SK-N-SH (cell line): ENCODE results near the gene TBC1D5. TPM values are rescaled to one million over a fixed set of nuclear protein-coding genes. Genes with fewer than 3 reads are reported as not detected.

Experiments
- CTCF ChIA-PET: fragments of 300-600, 350-600 bp; formaldehyde crosslinking; extraction: SDS; loops from one replicate; lab custom pipeline; 2021; lab: Yijun Ruan, JAX
- POLR2A ChIA-PET: fragments of 350-600 bp; sonication (Branson Sonifier 250); formaldehyde crosslinking; extraction: SDS; loops from one replicate; lab custom pipeline; 2020; ENCODE audit warnings: antibody characterized with exemption, inconsistent platforms; lab: Yijun Ruan, JAX
- DNase-seq: peaks from one replicate; pipeline ENCODE4 v3.0.0; 2012
- H2AFZ ChIP-seq: fragments of 200-600 bp; sonication (generic); 2 replicates; pipeline ENCODE4 v1.8.1; 2016; ENCODE audit warnings: antibody characterized with exemption, mild to moderate bottlenecking, low read depth
- H3F3A ChIP-seq: fragments of 200-600 bp; sonication (generic); replicated peaks from 2 replicates; pipeline ENCODE3; 2016; ENCODE audit warnings: antibody characterized with exemption, mild to moderate bottlenecking; ENCODE audit not compliant: insufficient read depth
- H3K27ac ChIP-seq, 2 experiments: fragments of 200-500 bp in 1 of 2; fragments of 200-600 bp in 1 of 2; sonication (Bioruptor generic) in 1 of 2; sonication (generic), shearing (Covaris generic) in 1 of 2; 2 replicates each; pipeline versions ENCODE4 v1.5.1 to v1.6.1; 2014 to 2016; ENCODE audit warnings: low read depth in 2 of 2, inconsistent platforms in 1 of 2, low read length in 1 of 2, mild to moderate bottlenecking in 1 of 2, mixed read lengths in 1 of 2
- H3K27me3 ChIP-seq: fragments of 200-600 bp; sonication (generic), shearing (Covaris generic); 2 replicates; pipeline ENCODE4 v1.6.1; 2016; ENCODE audit warnings: mixed run types; ENCODE audit not compliant: insufficient read depth
- H3K36me3 ChIP-seq, 2 experiments: fragments of 200-500 bp in 1 of 2; fragments of 200-600 bp in 1 of 2; sonication (Bioruptor generic) in 1 of 2; sonication (generic) in 1 of 2; replicated peaks in 1 of 2; 2 replicates each; pipeline versions ENCODE3 to v1.5.1; 2014 to 2016; ENCODE audit warnings: low read length in 1 of 2, mild to moderate bottlenecking in 1 of 2; ENCODE audit not compliant: insufficient read depth in 2 of 2, control insufficient read depth in 1 of 2
- H3K4me1 ChIP-seq, 2 experiments: fragments of 200-500 bp in 1 of 2; fragments of 200-600 bp in 1 of 2; sonication (Bioruptor generic) in 1 of 2; sonication (generic), shearing (Covaris generic) in 1 of 2; 2 replicates each; pipeline versions ENCODE4 v1.5.1 to v1.6.1; 2014 to 2016; ENCODE audit warnings: low read depth in 1 of 2, low read length in 1 of 2, mixed run types in 1 of 2; ENCODE audit not compliant: insufficient read depth in 2 of 2, control insufficient read depth in 1 of 2
- H3K4me2 ChIP-seq: fragments of 200-600 bp; sonication (generic), shearing (Covaris generic); 2 replicates; pipeline ENCODE4 v1.6.1; 2017; ENCODE audit warnings: mixed run types
- H3K4me3 ChIP-seq, 2 experiments: fragments of 200-500 bp in 1 of 2; fragments of 200-600 bp in 1 of 2; sonication (Bioruptor generic) in 1 of 2; sonication (generic), shearing (Covaris generic) in 1 of 2; 2 replicates each; pipeline versions ENCODE4 v1.5.1 to v1.8.1; 2014 to 2016; ENCODE audit warnings: low read depth in 2 of 2, inconsistent platforms in 1 of 2, low read length in 1 of 2, mild to moderate bottlenecking in 1 of 2, mixed read lengths in 1 of 2, moderate library complexity in 1 of 2
- H3K79me2 ChIP-seq: fragments of 200-600 bp; sonication (generic); 2 replicates; pipeline ENCODE4 v1.8.1; 2017; ENCODE audit warnings: mild to moderate bottlenecking; ENCODE audit not compliant: insufficient read depth
- H3K9ac ChIP-seq: fragments of 200-600 bp; sonication (generic); 2 replicates; pipeline ENCODE4 v1.6.1; 2017; ENCODE audit warnings: mixed run types
- H3K9me2 ChIP-seq: fragments of 200-600 bp; sonication (generic); 2 replicates; pipeline ENCODE4 v1.6.1; 2017; ENCODE audit warnings: mixed run types
- H3K9me3 ChIP-seq: fragments of 200-600 bp; sonication (generic); 2 replicates; pipeline ENCODE4 v1.6.1; 2017; ENCODE audit warnings: mixed run types, mild to moderate bottlenecking, moderate library complexity
- H4K20me1 ChIP-seq: fragments of 200-600 bp; sonication (generic); 2 replicates; pipeline ENCODE4 v1.6.1; 2017; ENCODE audit warnings: mild to moderate bottlenecking, mixed run types; ENCODE audit not compliant: insufficient read depth
- CHD2 ChIP-seq: fragments of 150-350 bp; IDR thresholded peaks from 2 replicates; pipeline ENCODE4 v1.6.1; 2018; ENCODE audit warnings: low read length; ENCODE audit not compliant: partially characterized antibody
- ELF1 ChIP-seq: IDR thresholded peaks from 2 replicates; pipeline ENCODE4 v1.4.0; 2012
- EP300 ChIP-seq, 2 experiments: IDR thresholded peaks; 2 replicates each; pipeline versions ENCODE4 v1.4.0 to v1.6.1; 2012; ENCODE audit warnings: borderline replicate concordance in 1 of 2, low read depth in 1 of 2, low read length in 1 of 2
- FOXJ3 ChIP-seq: sonication (generic); formaldehyde crosslinking; IDR thresholded peaks from 2 replicates; pipeline ENCODE4 v1.5.1; 2020; ENCODE audit warnings: mild to moderate bottlenecking, missing genetic modification reagents
- FOXM1 ChIP-seq: IDR thresholded peaks from 2 replicates; pipeline ENCODE4 v1.4.0; 2012; ENCODE audit warnings: low read depth, mild to moderate bottlenecking
- GABPA ChIP-seq: IDR thresholded peaks from 2 replicates; pipeline ENCODE4 v1.4.0; 2012; ENCODE audit warnings: low read depth, mild to moderate bottlenecking
- IRF3 ChIP-seq: fragments of 150-350 bp; IDR thresholded peaks from 2 replicates; pipeline ENCODE4 v1.6.1; 2016; ENCODE audit warnings: mild to moderate bottlenecking, low read depth, low read length
- NFIC ChIP-seq: IDR thresholded peaks from 2 replicates; pipeline ENCODE4 v1.4.0; 2012; ENCODE audit warnings: borderline replicate concordance
- REST ChIP-seq: IDR thresholded peaks from 2 replicates; pipeline ENCODE4 v1.6.1; 2012; ENCODE audit warnings: mild to moderate bottlenecking, low read depth, low read length, moderate library complexity
- RXRA ChIP-seq: IDR thresholded peaks from 2 replicates; pipeline ENCODE4 v1.4.0; 2012; ENCODE audit warnings: low read depth, mild to moderate bottlenecking, borderline replicate concordance
- SMC3 ChIP-seq: IDR thresholded peaks from 2 replicates; pipeline ENCODE4 v1.6.1; 2012; ENCODE audit warnings: low read depth, low read length, improper control_type of control experiment
- TAF1 ChIP-seq: IDR thresholded peaks from 2 replicates; pipeline ENCODE4 v1.6.1; 2012; ENCODE audit warnings: low read depth, mild to moderate bottlenecking, low read length, moderate library complexity, borderline replicate concordance
- YY1 ChIP-seq: IDR thresholded peaks from 2 replicates; pipeline ENCODE4 v1.4.0; 2012; ENCODE audit warnings: low read depth, mild to moderate bottlenecking
- WGBS: methylation state at CpG from one replicate; pipeline ENCODE4 v1.1.6; 2017; ENCODE audit warnings: low lambda C conversion rate; 5-methylcytosine and 5-hydroxymethylcytosine counted together
- polyA plus RNA-seq, 3 experiments: library from polyadenylated mRNA; depleted of rRNA; stranded (reverse); fragments of >200 nt; gene quantifications; 2 replicates each; pipeline ENCODE4 v1.2.3, GENCODE V29; 2012
- TF ChIP-seq, protein P1 (sequence below): IDR thresholded peaks from 2 replicates; pipeline ENCODE4; 2012

The TBC1D5 gene
- polyA plus RNA-seq, 1 of the 3 experiments (the other 2 are of a cell fraction), result 19.5 TPM

DNA sequence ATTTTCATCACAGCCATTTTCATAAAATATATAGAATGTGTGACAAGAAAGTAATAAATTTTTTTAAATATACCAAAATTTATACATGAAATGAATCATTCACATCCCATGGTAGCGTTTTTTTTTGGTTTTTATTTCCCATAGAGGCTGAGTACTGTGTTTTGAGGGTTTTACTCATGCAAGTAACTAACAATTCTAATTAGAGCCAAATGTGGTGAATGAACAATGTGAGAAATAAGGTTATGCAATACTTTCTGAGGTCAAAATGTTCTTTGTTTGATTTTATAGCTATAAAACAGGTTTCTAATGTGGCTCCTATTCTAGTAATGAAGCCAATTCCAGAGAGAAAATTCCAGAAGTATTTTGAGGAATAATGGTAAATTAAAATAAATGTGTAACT lies 386.8 kb downstream of the TBC1D5 start:
- Histone ChIP-seq H3K27me3 (no peaks in the 10 kb centered on the region), H3K79me2 (no peaks in the 10 kb centered on the region)
- TF ChIP-seq REST (no peak), EP300 (IDR thresholded peaks at IDR 0.05; ENCODE audit: borderline replicate concordance in 1 of 2, low read depth in 1 of 2, low read length in 1 of 2) (no peak), ELF1 (no peak), SMC3 (no peak), RXRA (no peak), NFIC (no peak), FOXM1 (no peak), IRF3 (no peak), FOXJ3 (CRISPR knock-in tag) (no peak), GABPA (no peak), TAF1 (no peak)
- TF ChIP-seq, protein P1, sequence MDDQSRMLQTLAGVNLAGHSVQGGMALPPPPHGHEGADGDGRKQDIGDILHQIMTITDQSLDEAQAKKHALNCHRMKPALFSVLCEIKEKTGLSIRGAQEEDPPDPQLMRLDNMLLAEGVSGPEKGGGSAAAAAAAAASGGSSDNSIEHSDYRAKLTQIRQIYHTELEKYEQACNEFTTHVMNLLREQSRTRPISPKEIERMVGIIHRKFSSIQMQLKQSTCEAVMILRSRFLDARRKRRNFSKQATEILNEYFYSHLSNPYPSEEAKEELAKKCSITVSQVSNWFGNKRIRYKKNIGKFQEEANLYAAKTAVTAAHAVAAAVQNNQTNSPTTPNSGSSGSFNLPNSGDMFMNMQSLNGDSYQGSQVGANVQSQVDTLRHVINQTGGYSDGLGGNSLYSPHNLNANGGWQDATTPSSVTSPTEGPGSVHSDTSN, result no peak
- TF ChIP-seq, all 33 proteins: peak for 0
- no peaks in the 10 kb centered on the region for H3F3A ChIP-seq
- ChIA-PET POLR2A (no interaction called here), CTCF (interaction anchor here (1.0 to 1.4 kb wide), 3 partner anchors 10 to 21 kb away, joined by 3 to 4 read pairs (median 3); no protein-coding TSS in a partner anchor)
- no peak for DNase-seq
- 89% methylated on average over 1 of the region's 1 CpG for WGBS
- H3K9ac ChIP-seq, result no peak overlapping the region
- no peaks in the 10 kb centered on the region for H4K20me1 ChIP-seq
- H3K4me2 ChIP-seq, result no peak overlapping the region
- H3K9me2 ChIP-seq, result no peaks in the 10 kb centered on the region
- no peak overlapping the region for H3K4me3 ChIP-seq
- H3K4me1 ChIP-seq, result no peaks in the 10 kb centered on the region; a peak in 2 of 4 replicates
- H3K9me3 ChIP-seq, result no peaks in the 10 kb centered on the region
- no peak overlapping the region for H3K27ac ChIP-seq
- H3K36me3 ChIP-seq, result no peaks in the 10 kb centered on the region
- H2AFZ ChIP-seq, result no peak overlapping the region

- H3K9me3 ChIP-seq, result no peaks in the 10 kb centered on the region
- H3K27ac ChIP-seq, result no peak overlapping the region
- ChIA-PET POLR2A (no interaction called here), CTCF (interaction anchor here (1.0 kb wide), 1 partner anchor 22 kb away, joined by 3 read pairs; no protein-coding TSS in a partner anchor)
- H3K36me3 ChIP-seq, result no peaks in the 10 kb centered on the region
- H3K4me1 ChIP-seq, result no peaks in the 10 kb centered on the region; a peak in 2 of 4 replicates
- 96% methylated on average over 3 of the region's 3 CpGs for WGBS
- H4K20me1 ChIP-seq, result no peaks in the 10 kb centered on the region
- TF ChIP-seq CHD2, result no peak
- TF ChIP-seq FOXM1, result no peak
- no peak for TF ChIP-seq YY1
- no peak overlapping the region for H2AFZ ChIP-seq
- H3K4me2 ChIP-seq, result no peak overlapping the region
- H3K9me2 ChIP-seq, result no peaks in the 10 kb centered on the region
- no peak overlapping the region for H3K4me3 ChIP-seq
- no peak overlapping the region for H3K9ac ChIP-seq
- no peaks in the 10 kb centered on the region for H3F3A ChIP-seq
- no peaks in the 10 kb centered on the region for H3K79me2 ChIP-seq
- no peak for DNase-seq
- no peaks in the 10 kb centered on the region for H3K27me3 ChIP-seq
These were observed 388.1 kb downstream of the TBC1D5 start for GRCh38 chr3:17354341-17354740.
